ENCODE data around the gene PCDHGA11. TPM values are rescaled to one million over a fixed set of nuclear protein-coding genes. Genes with fewer than 3 reads are reported as not detected.

The PCDHGA11 gene
- total and polyA plus RNA-seq, 10 of the 15 experiments (the other 5 are each of a cell fraction or from before 2014, with no cell fraction given): 0.21 to 3.4 (median 2.2) TPM

GRCh38 chr5:141388661-141389060 lies 32.2 kb upstream of the PCDHGA11 start:
- ChIA-PET SMC1A (ENCODE audit: uncharacterized antibody, unreplicated experiment) (no interaction called here), POLR2A (no interaction called here), RAD21 (ENCODE audit: unreplicated experiment) (no interaction called here), CTCF (no interaction called here)
- Histone ChIP-seq H3K4me2 (ENCODE audit: control insufficient read depth, insufficient read depth) (no peak overlapping the region), H3K4me3 (no peak overlapping the region), H4K20me1 (ENCODE audit: control insufficient read depth, insufficient read depth) (no peaks in the 10 kb centered on the region), H3K79me2 (ENCODE audit: control insufficient read depth, insufficient read depth, low read length) (no peaks in the 10 kb centered on the region), H2AFZ (ENCODE audit: control insufficient read depth, low read depth, low read length) (no peak overlapping the region), H3K4me1 (ENCODE audit: control insufficient read depth, insufficient read depth, low read length) (no peaks in the 10 kb centered on the region), H3K27ac (ENCODE audit: control insufficient read depth, insufficient read depth) (no peak overlapping the region), H3K9me3 (replicated peaks; ENCODE audit: control insufficient read depth, insufficient read depth, low read length) (peaks cover 5% of the 10 kb centered on the region; the same call in 2 of the 3 replicates), H3K9ac (ENCODE audit: control insufficient read depth, insufficient read depth, low read length) (no peak overlapping the region), H3K36me3 (ENCODE audit: control insufficient read depth in 2 of 2, insufficient read depth in 2 of 2, low read length in 1 of 2) (no peaks in the 10 kb centered on the region), H3K27me3 (replicated peaks in 1 of 2; ENCODE audit: control insufficient read depth in 2 of 2, insufficient read depth in 2 of 2, low read length in 1 of 2) (no peaks in the 10 kb centered on the region)
- BruUV-seq (replicated peaks): no TSS peak
- DNase-seq (ENCODE audit: low read depth, low spot score) (no peak), ATAC-seq (no peak), FAIRE-seq (no peak)
- TF ChIP-seq MTA3 (IDR thresholded peaks at IDR 0.05; ENCODE audit: borderline replicate concordance, low read length) (no peak), PBX3 (IDR thresholded peaks at IDR 0.05; ENCODE audit: insufficient replicate concordance, low read depth, low read length) (no peak), MAX (IDR thresholded peaks at IDR 0.05; ENCODE audit: low read depth, low read length) (no peak), RELA (IDR thresholded peaks at IDR 0.05; ENCODE audit: borderline replicate concordance, partially characterized antibody) (no peak), ESRRA (IDR thresholded peaks at IDR 0.05; ENCODE audit: low read length) (no peak), HDAC6 (IDR thresholded peaks at IDR 0.05; ENCODE audit: unreplicated experiment) (no peak), MTA2 (IDR thresholded peaks at IDR 0.05; ENCODE audit: low read depth) (no peak), SKIL (IDR thresholded peaks at IDR 0.05; ENCODE audit: low read depth, poor library complexity, severe bottlenecking) (no peak)
- in situ Hi-C loops (cut with MboI): no loop called here
- WGBS (ENCODE audit: insufficient coverage, insufficient replicate concordance, low lambda C conversion rate, missing lambda C conversion rate): 73% methylated on average over 10 of the region's 10 CpGs
- intact Hi-C loops (cut with micrococcal nuclease; ENCODE audit: unreplicated experiment): no loop called here
